Fibroblast of gingiva (primary cell): ENCODE results near the gene LRCOL1.

ENCODE experiments used
- DNase-seq: peaks from one replicate; pipeline ENCODE4 v3.0.0-alpha.2; 2011; ENCODE audit warnings: low read depth

LRCOL1 gene

GRCh38 chr12:132581348-132582057, 28.9 kb downstream of the LRCOL1 start:
- DNase-seq: no peak

- no peak for DNase-seq
These were observed 29.6 kb downstream of the LRCOL1 start for GRCh38 chr12:132580701-132581292.

- no peak for DNase-seq
These were observed 30.6 kb downstream of the LRCOL1 start for GRCh38 chr12:132579744-132580143.

- no peak for DNase-seq
These were observed 31.6 kb downstream of the LRCOL1 start for GRCh38 chr12:132578826-132579225.

- DNase-seq: no peak
These were observed 32.3 kb downstream of the LRCOL1 start for GRCh38 chr12:132578118-132578517.

- no peak for DNase-seq
These were observed 33.0 kb downstream of the LRCOL1 start for GRCh38 chr12:132577191-132577920.

GRCh38 chr12:132576701-132577100, 33.7 kb downstream of the LRCOL1 start:
- no peak for DNase-seq

GRCh38 chr12:132575661-132576060, 34.7 kb downstream of the LRCOL1 start:
- DNase-seq: no peak

- no peak for DNase-seq
These were observed 35.9 kb downstream of the LRCOL1 start for GRCh38 chr12:132574271-132574996.

- DNase-seq: no peak
These were observed 37.3 kb downstream of the LRCOL1 start for GRCh38 chr12:132572801-132573760.

GRCh38 chr12:132572106-132572505, 38.3 kb downstream of the LRCOL1 start:
- no peak for DNase-seq

GRCh38 chr12:132571598-132571997, 38.8 kb downstream of the LRCOL1 start:
- no peak for DNase-seq

GRCh38 chr12:132571051-132571450, 39.3 kb downstream of the LRCOL1 start:
- no peak for DNase-seq

GRCh38 chr12:132570635-132571034, 39.7 kb downstream of the LRCOL1 start:
- no peak for DNase-seq

- DNase-seq: no peak
These were observed 40.4 kb downstream of the LRCOL1 start for GRCh38 chr12:132569856-132570480.

- DNase-seq: no peak
These were observed 41.4 kb downstream of the LRCOL1 start for GRCh38 chr12:132568826-132569480.

- DNase-seq: no peak
These were observed 42.1 kb downstream of the LRCOL1 start for GRCh38 chr12:132568301-132568700.

- DNase-seq: no peak
These were observed 43.8 kb downstream of the LRCOL1 start for GRCh38 chr12:132566516-132567131.

- no peak for DNase-seq
These were observed 45.0 kb downstream of the LRCOL1 start for GRCh38 chr12:132565365-132565764.

GRCh38 chr12:132563911-132564310, 46.5 kb downstream of the LRCOL1 start:
- no peak for DNase-seq
